Fibroblast of pulmonary artery (primary cell): ENCODE results near the gene UBE2L5.
A peak's percentile ranks its signal among the peaks of the same experiment; 100 is the strongest.

Experiments
- DNase-seq: peaks from one replicate; pipeline ENCODE4 v3.0.0-alpha.2; 2010; ENCODE audit warnings: low read depth
- H3K4me3 ChIP-seq: replicated peaks from 2 replicates; pipeline ENCODE4 v1.5.1; 2011; ENCODE audit warnings: low read depth, mild to moderate bottlenecking, control low read depth, low read length, moderate library complexity
- CTCF ChIP-seq: IDR thresholded peaks from 2 replicates; pipeline ENCODE4 v1.5.1; 2011; ENCODE audit warnings: mild to moderate bottlenecking, control low read depth, low read length, inconsistent platforms; ENCODE audit errors: missing control alignments

UBE2L5 gene

GRCh38 chr13:30423891-30424290 is 1.6 kb downstream of the UBE2L5 start:
- no peak overlapping the region for H3K4me3 ChIP-seq
- no peak for DNase-seq
- TF ChIP-seq CTCF = no peak

GRCh38 chr13:30429235-30429634 is 6.9 kb downstream of the UBE2L5 start:
- no peak for DNase-seq
- H3K4me3 ChIP-seq = no peak overlapping the region
- TF ChIP-seq CTCF = no peak

- peak; percentile 85 for DNase-seq
These were observed 7.7 kb downstream of the UBE2L5 start for GRCh38 chr13:30429721-30430694.

GRCh38 chr13:30431269-30431940 is 9.1 kb downstream of the UBE2L5 start:
- no peak for TF ChIP-seq CTCF
- H3K4me3 ChIP-seq = no peak overlapping the region
- DNase-seq = no peak

More at GRCh38 chr13:30429721-30430694, 7.7 kb downstream of the UBE2L5 start:
- H3K4me3 ChIP-seq = no peak overlapping the region
- no peak for TF ChIP-seq CTCF

GRCh38 chr13:30435911-30436451 is 13.7 kb downstream of the UBE2L5 start:
- no peak for TF ChIP-seq CTCF
- H3K4me3 ChIP-seq = no peak overlapping the region
- DNase-seq = no peak

GRCh38 chr13:30437177-30437576 is 14.9 kb downstream of the UBE2L5 start:
- no peak for DNase-seq
- no peak overlapping the region for H3K4me3 ChIP-seq
- TF ChIP-seq CTCF = no peak
